ENCODE data around the gene CNTN5. TPM values are rescaled to one million over a fixed set of nuclear protein-coding genes. Genes with fewer than 3 reads are reported as not detected.

Gene CNTN5
- total RNA-seq, 2 donors from 2014 or later = not detected

- no peak overlapping the region for H3K27ac Mint-ChIP-seq
- peaks cover 11 to 12% of the 10 kb centered on the region in 2 donors for H3K9me3 Mint-ChIP-seq
- H3K36me3 Mint-ChIP-seq (ENCODE audit: insufficient read depth in 2 of 2) = no peaks in the 10 kb centered on the region
- ATAC-seq (replicated peaks in 1 of 2) (no peak), DNase-seq (no peak)
- no peaks in the 10 kb centered on the region for H3K4me1 Mint-ChIP-seq (ENCODE audit: low read depth)
- H3K4me3 Mint-ChIP-seq = no peak overlapping the region
- no peaks in the 10 kb centered on the region for H3K27me3 Mint-ChIP-seq (ENCODE audit: low read depth)
Observed at GRCh38 chr11:99184146-99184545, 163.4 kb downstream of the CNTN5 start.

GRCh38 chr11:99188221-99188620, 167.5 kb downstream of the CNTN5 start:
- DNase-seq = no peak
- H3K27me3 Mint-ChIP-seq (ENCODE audit: low read depth) = no peaks in the 10 kb centered on the region
- no peak for ATAC-seq (replicated peaks in 1 of 2)
- no peak overlapping the region for H3K4me3 Mint-ChIP-seq
- peaks cover 11 to 13% of the 10 kb centered on the region in 2 donors for H3K9me3 Mint-ChIP-seq
- H3K4me1 Mint-ChIP-seq (ENCODE audit: low read depth) = no peaks in the 10 kb centered on the region
- no peak overlapping the region for H3K27ac Mint-ChIP-seq
- no peaks in the 10 kb centered on the region for H3K36me3 Mint-ChIP-seq (ENCODE audit: insufficient read depth in 2 of 2)

GRCh38 chr11:99192716-99193115, 172.0 kb downstream of the CNTN5 start:
- ATAC-seq (replicated peaks in 1 of 2) (no peak), DNase-seq (no peak)
- no peak overlapping the region for H3K4me3 Mint-ChIP-seq
- H3K9me3 Mint-ChIP-seq = peaks cover 1 to 3% of the 10 kb centered on the region in 2 donors
- no peaks in the 10 kb centered on the region for H3K36me3 Mint-ChIP-seq (ENCODE audit: insufficient read depth in 2 of 2)
- H3K4me1 Mint-ChIP-seq (ENCODE audit: low read depth) = no peaks in the 10 kb centered on the region
- no peak overlapping the region for H3K27ac Mint-ChIP-seq
- H3K27me3 Mint-ChIP-seq (ENCODE audit: low read depth) = no peaks in the 10 kb centered on the region

GRCh38 chr11:99197477-99197876, 176.7 kb downstream of the CNTN5 start:
- DNase-seq (no peak), ATAC-seq (replicated peaks in 1 of 2) (no peak)
- H3K36me3 Mint-ChIP-seq (ENCODE audit: insufficient read depth in 2 of 2) = peaks cover 0 to 2% of the 10 kb centered on the region in 2 donors
- H3K27ac Mint-ChIP-seq = no peak overlapping the region
- no peak overlapping the region for H3K4me3 Mint-ChIP-seq
- H3K9me3 Mint-ChIP-seq = peaks cover 8 to 13% of the 10 kb centered on the region in 2 donors
- H3K4me1 Mint-ChIP-seq (ENCODE audit: low read depth) = no peaks in the 10 kb centered on the region
- H3K27me3 Mint-ChIP-seq (ENCODE audit: low read depth) = no peaks in the 10 kb centered on the region

GRCh38 chr11:99198215-99198614, 177.5 kb downstream of the CNTN5 start:
- Mint-ChIP-seq H3K4me1 (ENCODE audit: low read depth) (no peaks in the 10 kb centered on the region), H3K9me3 (peaks cover 8 to 15% of the 10 kb centered on the region in 2 donors), H3K27me3 (ENCODE audit: low read depth) (no peaks in the 10 kb centered on the region), H3K27ac (no peak overlapping the region), H3K36me3 (ENCODE audit: insufficient read depth in 2 of 2) (peaks cover 0 to 2% of the 10 kb centered on the region in 2 donors), H3K4me3 (no peak overlapping the region)
- ATAC-seq (replicated peaks in 1 of 2) = no peak
- no peak for DNase-seq

- ATAC-seq (replicated peaks in 1 of 2) = no peak
- Mint-ChIP-seq H3K4me1 (ENCODE audit: low read depth) (no peaks in the 10 kb centered on the region), H3K9me3 (peaks cover 8 to 15% of the 10 kb centered on the region in 2 donors), H3K36me3 (ENCODE audit: insufficient read depth in 2 of 2) (peaks cover 0 to 2% of the 10 kb centered on the region in 2 donors), H3K27me3 (ENCODE audit: low read depth) (no peaks in the 10 kb centered on the region), H3K4me3 (no peak overlapping the region), H3K27ac (no peak overlapping the region)
- no peak for DNase-seq
Observed at GRCh38 chr11:99199341-99199740, 178.6 kb downstream of the CNTN5 start.

- ATAC-seq (replicated peaks in 1 of 2) (no peak), DNase-seq (no peak)
- Mint-ChIP-seq H3K27me3 (ENCODE audit: low read depth) (no peaks in the 10 kb centered on the region), H3K9me3 (peaks cover 8 to 15% of the 10 kb centered on the region in 2 donors), H3K27ac (no peak overlapping the region), H3K4me1 (ENCODE audit: low read depth) (no peaks in the 10 kb centered on the region), H3K36me3 (ENCODE audit: insufficient read depth in 2 of 2) (peaks cover 0 to 2% of the 10 kb centered on the region in 2 donors), H3K4me3 (no peak overlapping the region)
Observed at GRCh38 chr11:99200720-99201119, 180.0 kb downstream of the CNTN5 start.

GRCh38 chr11:99208813-99209212, 188.1 kb downstream of the CNTN5 start:
- no peak overlapping the region for H3K4me3 Mint-ChIP-seq
- DNase-seq (no peak), ATAC-seq (replicated peaks in 1 of 2) (no peak)
- H3K36me3 Mint-ChIP-seq (ENCODE audit: insufficient read depth in 2 of 2) = no peaks in the 10 kb centered on the region
- peaks cover 2 to 5% of the 10 kb centered on the region in 2 donors for H3K9me3 Mint-ChIP-seq
- no peaks in the 10 kb centered on the region for H3K4me1 Mint-ChIP-seq (ENCODE audit: low read depth)
- no peaks in the 10 kb centered on the region for H3K27me3 Mint-ChIP-seq (ENCODE audit: low read depth)
- H3K27ac Mint-ChIP-seq = no peak overlapping the region

GRCh38 chr11:99229544-99229943, 208.8 kb downstream of the CNTN5 start:
- no peaks in the 10 kb centered on the region for H3K4me1 Mint-ChIP-seq (ENCODE audit: low read depth)
- H3K4me3 Mint-ChIP-seq = no peak overlapping the region
- no peak overlapping the region for H3K27ac Mint-ChIP-seq
- peaks cover 6 to 7% of the 10 kb centered on the region in 2 donors for H3K9me3 Mint-ChIP-seq
- ATAC-seq (replicated peaks in 1 of 2) = no peak
- no peak for DNase-seq
- no peaks in the 10 kb centered on the region for H3K36me3 Mint-ChIP-seq (ENCODE audit: insufficient read depth in 2 of 2)
- no peaks in the 10 kb centered on the region for H3K27me3 Mint-ChIP-seq (ENCODE audit: low read depth)

GRCh38 chr11:99234534-99234933, 213.8 kb downstream of the CNTN5 start:
- Mint-ChIP-seq H3K27ac (no peak overlapping the region), H3K27me3 (ENCODE audit: low read depth) (no peaks in the 10 kb centered on the region), H3K36me3 (ENCODE audit: insufficient read depth in 2 of 2) (no peaks in the 10 kb centered on the region), H3K4me3 (no peak overlapping the region), H3K9me3 (peaks cover 3 to 4% of the 10 kb centered on the region in 2 donors), H3K4me1 (ENCODE audit: low read depth) (no peaks in the 10 kb centered on the region)
- no peak for DNase-seq
- no peak for ATAC-seq (replicated peaks in 1 of 2)

GRCh38 chr11:99238401-99238800, 217.7 kb downstream of the CNTN5 start:
- H3K27me3 Mint-ChIP-seq (ENCODE audit: low read depth) = no peaks in the 10 kb centered on the region

GRCh38 chr11:99240192-99241030, 219.7 kb downstream of the CNTN5 start:
- Mint-ChIP-seq H3K27ac (no peak overlapping the region), H3K9me3 (peaks cover 0 to 2% of the 10 kb centered on the region in 2 donors), H3K4me3 (no peak overlapping the region), H3K4me1 (ENCODE audit: low read depth) (no peaks in the 10 kb centered on the region), H3K27me3 (ENCODE audit: low read depth) (no peaks in the 10 kb centered on the region), H3K36me3 (ENCODE audit: insufficient read depth in 2 of 2) (peaks cover 0 to 2% of the 10 kb centered on the region in 2 donors)
- ATAC-seq (replicated peaks in 1 of 2) (no peak), DNase-seq (no peak)

More at GRCh38 chr11:99238401-99238800, 217.7 kb downstream of the CNTN5 start:
- DNase-seq = no peak
- peaks cover 2 to 3% of the 10 kb centered on the region in 2 donors for H3K9me3 Mint-ChIP-seq
- H3K4me1 Mint-ChIP-seq (ENCODE audit: low read depth) = no peaks in the 10 kb centered on the region
- ATAC-seq (replicated peaks in 1 of 2) = no peak
- no peak overlapping the region for H3K27ac Mint-ChIP-seq
- H3K36me3 Mint-ChIP-seq (ENCODE audit: insufficient read depth in 2 of 2) = peaks cover 0 to 2% of the 10 kb centered on the region in 2 donors
- no peak overlapping the region for H3K4me3 Mint-ChIP-seq

- H3K27me3 Mint-ChIP-seq (ENCODE audit: low read depth) = no peaks in the 10 kb centered on the region
- no peak overlapping the region for H3K4me3 Mint-ChIP-seq
- no peak for DNase-seq
- H3K4me1 Mint-ChIP-seq (ENCODE audit: low read depth) = no peaks in the 10 kb centered on the region
- H3K36me3 Mint-ChIP-seq (ENCODE audit: insufficient read depth in 2 of 2) = peaks cover 0 to 2% of the 10 kb centered on the region in 2 donors
- no peak for ATAC-seq (replicated peaks in 1 of 2)
- no peak overlapping the region for H3K27ac Mint-ChIP-seq
- peaks cover 0 to 2% of the 10 kb centered on the region in 2 donors for H3K9me3 Mint-ChIP-seq
Observed at GRCh38 chr11:99241066-99241465, 220.3 kb downstream of the CNTN5 start.

- Mint-ChIP-seq H3K9me3 (peaks cover 0 to 2% of the 10 kb centered on the region in 2 donors), H3K27ac (no peak overlapping the region), H3K36me3 (ENCODE audit: insufficient read depth in 2 of 2) (peaks cover 0 to 2% of the 10 kb centered on the region in 2 donors), H3K4me3 (no peak overlapping the region), H3K27me3 (ENCODE audit: low read depth) (no peaks in the 10 kb centered on the region), H3K4me1 (ENCODE audit: low read depth) (no peaks in the 10 kb centered on the region)
- DNase-seq = no peak
- no peak for ATAC-seq (replicated peaks in 1 of 2)
Observed at GRCh38 chr11:99244613-99245012, 223.9 kb downstream of the CNTN5 start.
